Astrocyte (in vitro differentiated cells and primary cell): Measurements from ENCODE around the gene LMTK2. TPM values are rescaled to one million over a fixed set of nuclear protein-coding genes. Genes with fewer than 3 reads are reported as not detected.

ENCODE experiments used
- DNase-seq: peaks from one replicate; pipeline ENCODE4 v3.0.0-alpha.2; 2010; ENCODE audit warnings: low read depth
- FAIRE-seq: peaks from 2 replicates; lab custom pipeline; 2011; peaks lifted over from hg19 to GRCh38; lab: Jason Lieb, UNC
- H2AFZ ChIP-seq: 2 replicates; pipeline ENCODE4 v1.6.0; 2012; ENCODE audit warnings: low read depth, low read length, inconsistent platforms
- H3K27ac ChIP-seq: 2 replicates; pipeline ENCODE4 v1.5.1; 2011; ENCODE audit warnings: low read depth, low read length, inconsistent platforms
- H3K27me3 ChIP-seq: 2 replicates; pipeline ENCODE4 v1.6.0; 2011; ENCODE audit warnings: low read length, inconsistent platforms; ENCODE audit not compliant: insufficient read depth
- H3K36me3 ChIP-seq: 2 replicates; pipeline ENCODE4 v1.5.1; 2011; ENCODE audit warnings: low read length, inconsistent platforms; ENCODE audit not compliant: insufficient read depth
- H3K4me1 ChIP-seq: 2 replicates; pipeline ENCODE4 v1.5.1; 2011; ENCODE audit warnings: low read length, inconsistent platforms; ENCODE audit not compliant: insufficient read depth
- H3K4me2 ChIP-seq: 2 replicates; pipeline ENCODE4 v1.6.0; 2012; ENCODE audit warnings: low read length, inconsistent platforms
- H3K4me3 ChIP-seq: 2 replicates; pipeline ENCODE4 v1.5.1; 2011; ENCODE audit warnings: low read depth, mild to moderate bottlenecking, low read length, inconsistent platforms; ENCODE audit not compliant: insufficient read depth
- H3K79me2 ChIP-seq: 2 replicates; pipeline ENCODE4 v1.6.0; 2012; ENCODE audit warnings: mild to moderate bottlenecking, low read length, inconsistent platforms; ENCODE audit not compliant: insufficient read depth
- H3K9ac ChIP-seq: 2 replicates; pipeline ENCODE4 v1.6.0; 2012; ENCODE audit warnings: mild to moderate bottlenecking, low read length, inconsistent platforms
- H3K9me3 ChIP-seq: 2 replicates; pipeline ENCODE4 v1.5.1; 2012; ENCODE audit warnings: low read depth, mild to moderate bottlenecking, low read length, inconsistent platforms; ENCODE audit not compliant: insufficient read depth
- H4K20me1 ChIP-seq: 2 replicates; pipeline ENCODE4 v1.6.0; 2012; ENCODE audit warnings: low read length, inconsistent platforms; ENCODE audit not compliant: insufficient read depth
- H3K27ac Mint-ChIP-seq: one replicate; pipeline ENCODE4 v1.8.0; 2021; ENCODE audit warnings: mild to moderate bottlenecking, mixed read lengths; ENCODE audit not compliant: unreplicated experiment
- H3K27me3 Mint-ChIP-seq: one replicate; pipeline ENCODE4 v1.8.0; 2021; ENCODE audit warnings: low read depth, mixed read lengths; ENCODE audit not compliant: unreplicated experiment
- H3K36me3 Mint-ChIP-seq: one replicate; pipeline ENCODE4 v1.8.0; 2021; ENCODE audit warnings: low read depth, mixed read lengths; ENCODE audit not compliant: unreplicated experiment
- H3K4me1 Mint-ChIP-seq: one replicate; pipeline ENCODE4 v1.8.0; 2021; ENCODE audit warnings: low read depth, mixed read lengths; ENCODE audit not compliant: unreplicated experiment
- H3K4me3 Mint-ChIP-seq: one replicate; pipeline ENCODE4 v1.8.0; 2021; ENCODE audit warnings: mild to moderate bottlenecking, moderate library complexity, mixed read lengths; ENCODE audit not compliant: unreplicated experiment
- H3K9me3 Mint-ChIP-seq: one replicate; pipeline ENCODE4 v1.8.0; 2021; ENCODE audit warnings: mild to moderate bottlenecking, mixed read lengths; ENCODE audit not compliant: unreplicated experiment
- EZH2 ChIP-seq: IDR thresholded peaks from 2 replicates; pipeline ENCODE4 v1.6.1; 2012; ENCODE audit warnings: mild to moderate bottlenecking, low read length, inconsistent platforms; ENCODE audit not compliant: insufficient read depth
- total RNA-seq: library from RNA; stranded (reverse); gene quantifications from 2 replicates; pipeline ENCODE4 v1.2.1, GENCODE V29; 2021
- TF ChIP-seq, protein P1 (sequence below): IDR thresholded peaks from 2 replicates; pipeline ENCODE4 v1.5.1; 2011; ENCODE audit warnings: low read depth, mild to moderate bottlenecking, inconsistent platforms, low read length, moderate library complexity; ENCODE audit not compliant: insufficient read depth

The LMTK2 gene
- total RNA-seq, 1 donor from 2014 or later = 15.2 TPM

DNA sequence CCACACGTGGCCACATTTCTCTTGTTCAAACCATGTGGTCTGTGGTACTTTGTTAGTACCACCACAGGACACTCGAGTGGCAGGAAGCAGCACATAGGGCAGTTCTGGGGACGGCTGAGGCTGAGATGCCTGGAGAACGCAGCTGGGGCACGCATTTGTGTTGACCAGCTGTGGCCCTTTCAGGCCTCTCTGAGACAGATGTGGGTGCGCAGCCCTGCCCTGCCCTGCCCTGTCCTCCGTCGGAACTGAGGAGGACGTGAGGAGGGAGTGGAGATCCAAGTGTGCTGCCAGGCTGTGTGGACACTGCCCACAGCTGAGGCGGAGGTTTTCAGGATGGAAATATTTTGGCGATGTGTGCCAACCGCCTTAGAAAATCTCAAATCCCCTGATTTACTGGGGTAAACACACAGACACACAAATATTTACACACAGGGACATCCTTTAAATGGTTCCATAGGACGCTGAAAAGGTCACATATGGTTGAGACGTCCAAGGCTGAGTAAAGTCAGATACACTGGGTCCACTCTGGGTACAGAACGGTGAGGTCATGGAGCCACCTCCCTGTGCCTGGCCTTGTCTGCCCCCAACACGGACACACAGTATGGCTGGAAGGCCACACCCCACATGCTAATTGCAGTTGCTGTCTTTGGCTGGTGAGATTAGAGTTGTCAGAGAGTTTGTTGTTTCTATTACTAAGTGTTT lies 119.4 kb downstream of the LMTK2 start:
- Histone ChIP-seq H4K20me1 (no peaks in the 10 kb centered on the region), H3K36me3 (no peaks in the 10 kb centered on the region), H3K4me2 (no peak overlapping the region), H2AFZ (no peak overlapping the region), H3K27me3 (no peaks in the 10 kb centered on the region), H3K79me2 (no peaks in the 10 kb centered on the region), H3K4me3 (no peak overlapping the region), H3K4me1 (no peaks in the 10 kb centered on the region), H3K27ac (no peak overlapping the region), H3K9me3 (no peaks in the 10 kb centered on the region), H3K9ac (no peak overlapping the region)
- Mint-ChIP-seq H3K4me3 (no peak overlapping the region), H3K9me3 (no peaks in the 10 kb centered on the region), H3K27me3 (no peaks in the 10 kb centered on the region), H3K36me3 (peaks cover 5% of the 10 kb centered on the region), H3K4me1 (no peaks in the 10 kb centered on the region), H3K27ac (no peak overlapping the region)
- no peak for FAIRE-seq
- DNase-seq = no peak
- TF ChIP-seq, protein P1, sequence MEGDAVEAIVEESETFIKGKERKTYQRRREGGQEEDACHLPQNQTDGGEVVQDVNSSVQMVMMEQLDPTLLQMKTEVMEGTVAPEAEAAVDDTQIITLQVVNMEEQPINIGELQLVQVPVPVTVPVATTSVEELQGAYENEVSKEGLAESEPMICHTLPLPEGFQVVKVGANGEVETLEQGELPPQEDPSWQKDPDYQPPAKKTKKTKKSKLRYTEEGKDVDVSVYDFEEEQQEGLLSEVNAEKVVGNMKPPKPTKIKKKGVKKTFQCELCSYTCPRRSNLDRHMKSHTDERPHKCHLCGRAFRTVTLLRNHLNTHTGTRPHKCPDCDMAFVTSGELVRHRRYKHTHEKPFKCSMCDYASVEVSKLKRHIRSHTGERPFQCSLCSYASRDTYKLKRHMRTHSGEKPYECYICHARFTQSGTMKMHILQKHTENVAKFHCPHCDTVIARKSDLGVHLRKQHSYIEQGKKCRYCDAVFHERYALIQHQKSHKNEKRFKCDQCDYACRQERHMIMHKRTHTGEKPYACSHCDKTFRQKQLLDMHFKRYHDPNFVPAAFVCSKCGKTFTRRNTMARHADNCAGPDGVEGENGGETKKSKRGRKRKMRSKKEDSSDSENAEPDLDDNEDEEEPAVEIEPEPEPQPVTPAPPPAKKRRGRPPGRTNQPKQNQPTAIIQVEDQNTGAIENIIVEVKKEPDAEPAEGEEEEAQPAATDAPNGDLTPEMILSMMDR = no peak
- TF ChIP-seq EZH2 = no peak

DNA sequence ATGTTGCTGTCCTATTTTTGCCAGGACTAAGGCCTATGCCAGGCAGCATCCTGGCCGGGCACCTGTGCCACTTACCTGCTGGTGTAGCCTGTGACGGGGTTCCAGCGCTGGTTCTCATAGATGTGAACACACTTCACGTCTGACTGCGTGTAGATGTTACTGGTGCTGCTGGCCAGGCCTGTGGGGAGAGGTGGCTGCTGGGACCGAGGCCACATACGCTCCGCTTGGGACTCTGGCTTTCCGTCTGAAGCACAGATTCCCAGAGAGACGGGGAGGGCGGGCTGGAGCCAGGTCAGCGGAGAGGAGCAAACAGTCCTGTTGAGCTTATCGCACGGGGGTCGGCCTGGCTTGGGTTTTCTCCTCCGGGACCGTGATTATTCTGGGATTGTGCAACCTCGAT lies 121.3 kb downstream of the LMTK2 start:
- H3K4me2 ChIP-seq = no peak overlapping the region
- H4K20me1 ChIP-seq = no peaks in the 10 kb centered on the region
- no peaks in the 10 kb centered on the region for H3K27me3 Mint-ChIP-seq
- no peak overlapping the region for H3K9ac ChIP-seq
- no peak overlapping the region for H3K27ac ChIP-seq
- H3K4me1 Mint-ChIP-seq = no peaks in the 10 kb centered on the region
- no peaks in the 10 kb centered on the region for H3K27me3 ChIP-seq
- H3K4me3 ChIP-seq = no peak overlapping the region
- DNase-seq = no peak
- no peaks in the 10 kb centered on the region for H3K4me1 ChIP-seq
- no peak overlapping the region for H3K27ac Mint-ChIP-seq
- no peaks in the 10 kb centered on the region for H3K79me2 ChIP-seq
- H3K9me3 Mint-ChIP-seq = no peaks in the 10 kb centered on the region
- H3K4me3 Mint-ChIP-seq = no peak overlapping the region
- no peak overlapping the region for H2AFZ ChIP-seq
- H3K36me3 ChIP-seq = no peaks in the 10 kb centered on the region
- H3K9me3 ChIP-seq = no peaks in the 10 kb centered on the region
- TF ChIP-seq EZH2 = no peak
- TF ChIP-seq, protein P1 = no peak
- peaks cover 5% of the 10 kb centered on the region for H3K36me3 Mint-ChIP-seq
- FAIRE-seq = no peak

DNA sequence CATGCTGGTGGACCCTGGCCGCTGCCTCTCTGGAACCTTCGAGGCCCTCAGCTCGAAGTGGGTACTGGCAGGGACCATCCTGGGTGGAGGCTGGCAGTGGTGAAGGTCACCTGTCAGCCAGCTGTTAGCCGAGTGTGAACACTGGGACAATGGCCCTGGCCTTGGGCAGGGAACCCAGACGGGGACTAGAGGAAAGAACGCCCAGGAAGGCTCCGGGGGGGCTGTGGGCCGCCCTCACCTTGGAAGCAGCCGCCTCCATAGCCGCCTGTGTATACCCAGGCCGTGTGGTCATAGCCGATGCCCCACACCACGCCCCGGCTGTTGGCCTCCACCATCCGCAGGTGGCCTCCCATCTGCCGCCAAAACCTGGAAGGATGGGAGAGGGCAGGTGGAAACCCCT lies 122.1 kb downstream of the LMTK2 start:
- no peak overlapping the region for H3K9ac ChIP-seq
- no peaks in the 10 kb centered on the region for H3K27me3 ChIP-seq
- H3K4me3 Mint-ChIP-seq = no peak overlapping the region
- no peaks in the 10 kb centered on the region for H3K4me1 Mint-ChIP-seq
- no peaks in the 10 kb centered on the region for H3K4me1 ChIP-seq
- no peaks in the 10 kb centered on the region for H3K9me3 Mint-ChIP-seq
- no peaks in the 10 kb centered on the region for H3K9me3 ChIP-seq
- H3K27ac ChIP-seq = no peak overlapping the region
- no peak for TF ChIP-seq EZH2
- TF ChIP-seq, protein P1 = no peak
- H3K36me3 ChIP-seq = no peaks in the 10 kb centered on the region
- FAIRE-seq (no peak), DNase-seq (no peak)
- H4K20me1 ChIP-seq = no peaks in the 10 kb centered on the region
- no peak overlapping the region for H3K27ac Mint-ChIP-seq
- H3K79me2 ChIP-seq = no peaks in the 10 kb centered on the region
- H3K27me3 Mint-ChIP-seq = no peaks in the 10 kb centered on the region
- no peak overlapping the region for H2AFZ ChIP-seq
- H3K4me3 ChIP-seq = no peak overlapping the region
- H3K4me2 ChIP-seq = no peak overlapping the region
- H3K36me3 Mint-ChIP-seq = peaks cover 5% of the 10 kb centered on the region
